Erythroblast (primary cell): ENCODE results near the gene COASY.
"Not testable (repeated sequence)": the region's sequence is repeated elsewhere in the genome, so short reads cannot be mapped to it uniquely, and the experiment has no call there.

Experiments used
- DNase-seq, 2 experiments: peaks; one replicate each; lab custom pipeline; 2025; lab: John Stamatoyannopoulos, UW
- GATA1 ChIP-seq: IDR thresholded peaks from 2 replicates; pipeline ENCODE4 v1.6.1; 2011; ENCODE audit warnings: low read depth, mild to moderate bottlenecking, control low read depth, low read length, moderate library complexity
- POLR2A ChIP-seq: IDR thresholded peaks from 2 replicates; pipeline ENCODE4 v1.6.1; 2011; ENCODE audit warnings: mild to moderate bottlenecking, low read length

The COASY gene

GRCh38 chr17:42522798-42523278 is 39.1 kb upstream of the COASY start:
- no peak for DNase-seq
- no peak for TF ChIP-seq GATA1
- TF ChIP-seq POLR2A, result no peak

- DNase-seq, result no peak
- TF ChIP-seq GATA1 (no peak), POLR2A (no peak)
Measured at GRCh38 chr17:42525221-42525620, 36.7 kb upstream of the COASY start.

- no peak for TF ChIP-seq GATA1
- no peak for TF ChIP-seq POLR2A
- no peak for DNase-seq
Measured at GRCh38 chr17:42526031-42526444, 35.9 kb upstream of the COASY start.

- TF ChIP-seq POLR2A (no peak), GATA1 (no peak)
- peak; percentile 37 to 64 for DNase-seq
Measured at GRCh38 chr17:42527932-42528331, 34.0 kb upstream of the COASY start.

- TF ChIP-seq POLR2A (no peak), GATA1 (no peak)
- DNase-seq, result peak in 1 of 2 experiments; percentile 21
Measured at GRCh38 chr17:42529061-42529460, 32.9 kb upstream of the COASY start.

GRCh38 chr17:42530952-42531454 is 30.9 kb upstream of the COASY start:
- no peak for TF ChIP-seq GATA1
- no peak for TF ChIP-seq POLR2A
- no peak for DNase-seq

GRCh38 chr17:42531455-42532354 is 30.2 kb upstream of the COASY start:
- DNase-seq, result peak; percentile 80 to 82
- no peak for TF ChIP-seq POLR2A

- DNase-seq, result peak in 1 of 2 experiments; percentile 46
- TF ChIP-seq POLR2A (no peak), GATA1 (no peak)
Measured at GRCh38 chr17:42535155-42536047, 26.5 kb upstream of the COASY start.

GRCh38 chr17:42536048-42536371 is 25.9 kb upstream of the COASY start, which contains the start of gene NAGLU:
TSS of gene NAGLU (plus strand) at chr17:42536241. CDS start at chr17:42536273, 32 bp downstream.
- TF ChIP-seq GATA1, result no peak
- peak; percentile 77 for TF ChIP-seq POLR2A
- peak; percentile 92 to 94 for DNase-seq

- peak; percentile 82 to 85 for DNase-seq
Measured at GRCh38 chr17:42536372-42537155, 25.4 kb upstream of the COASY start.

GRCh38 chr17:42537156-42537805 is 24.7 kb upstream of the COASY start:
- TF ChIP-seq GATA1, result no peak
- TF ChIP-seq POLR2A, result no peak
- no peak for DNase-seq

More at GRCh38 chr17:42536372-42537155, 25.4 kb upstream of the COASY start:
- no peak for TF ChIP-seq GATA1
- TF ChIP-seq POLR2A, result no peak

- no peak for DNase-seq
- no peak for TF ChIP-seq POLR2A
- no peak for TF ChIP-seq GATA1
Measured at GRCh38 chr17:42537826-42538451, 24.0 kb upstream of the COASY start.

- no peak for DNase-seq
- TF ChIP-seq GATA1 (no peak), POLR2A (no peak)
Measured at GRCh38 chr17:42538482-42538881, 23.5 kb upstream of the COASY start.

GRCh38 chr17:42540558-42540957 is 21.4 kb upstream of the COASY start:
- DNase-seq, result not testable (repeated sequence)
